Measurements from ENCODE around the gene EYA2. TPM values are rescaled to one million over a fixed set of nuclear protein-coding genes. Genes with fewer than 3 reads are reported as not detected.

EYA2 gene
- total and polyA plus RNA-seq, 2 donors (not counting 1 experiment from before 2014, with no cell fraction given) = 1.1 to 2.8 TPM

DNA sequence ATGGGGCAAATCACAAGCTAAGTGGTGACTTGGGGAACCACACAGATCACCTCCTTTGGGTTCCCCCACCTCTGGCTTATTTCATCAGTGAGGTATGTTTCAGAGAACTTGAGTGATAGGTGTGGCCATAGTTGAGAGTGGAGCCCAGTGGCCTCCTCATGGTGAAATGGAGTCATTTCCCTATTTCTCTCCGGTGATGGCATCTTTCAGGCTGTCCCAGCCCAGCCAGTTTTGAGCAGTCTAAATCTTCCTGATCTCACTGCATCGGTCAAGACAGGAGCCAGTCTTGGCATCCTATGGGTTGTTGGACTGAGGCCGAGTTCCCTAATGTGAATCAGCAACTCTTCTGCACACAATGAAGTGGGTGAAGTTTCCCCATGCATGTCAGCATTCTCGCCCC, 132.4 kb downstream of the EYA2 start:
- peaks cover 19% of the 10 kb centered on the region for H3K27me3 Mint-ChIP-seq
- H3K4me3 Mint-ChIP-seq = no peak overlapping the region
- Histone ChIP-seq H3K4me2 (replicated peaks; ENCODE audit: low read depth, low read length, poor library complexity, severe bottlenecking) (no peak overlapping the region), H3K79me2 (ENCODE audit: control insufficient read depth, insufficient read depth, low read length) (no peaks in the 10 kb centered on the region), H3K9ac (ENCODE audit: low read length) (no peak overlapping the region), H3K4me3 (ENCODE audit: control extremely low read depth in 1 of 5, extremely low read depth in 1 of 5, insufficient read depth in 1 of 5, low read depth in 2 of 5, low read length in 4 of 5) (no peak overlapping the region), H3K27ac (ENCODE audit: low read length in 2 of 2) (no peak overlapping the region), H3K36me3 (replicated peaks in 1 of 2; ENCODE audit: control extremely low read depth in 1 of 2, control insufficient read depth in 1 of 2, extremely low read depth in 1 of 2, insufficient read depth in 2 of 2, low read length in 1 of 2) (no peaks in the 10 kb centered on the region), H4K20me1 (ENCODE audit: control insufficient read depth, insufficient read depth, low read length, poor library complexity, severe bottlenecking) (no peaks in the 10 kb centered on the region), H3K4me1 (ENCODE audit: control insufficient read depth in 2 of 2, insufficient read depth in 2 of 2, low read length in 2 of 2) (peaks cover 0 to 4% of the 10 kb centered on the region in 2 donors), H2AFZ (ENCODE audit: insufficient read depth, low read depth, low read length, poor library complexity, severe bottlenecking) (no peak overlapping the region), H3K9me3 (ENCODE audit: control extremely low read depth in 1 of 3, control insufficient read depth in 2 of 3, insufficient read depth in 1 of 3, low read length in 2 of 3) (peaks cover 0 to 5% (median 0%) of the 10 kb centered on the region in 3 donors), H3K27me3 (replicated peaks in 1 of 4; ENCODE audit: control extremely low read depth in 1 of 4, control insufficient read depth in 3 of 4, insufficient read depth in 4 of 4, low read length in 3 of 4) (peaks cover 0 to 3% (median 0%) of the 10 kb centered on the region in 4 experiments)
- POLR2A ChIA-PET = no interaction called here
- H3K9me3 Mint-ChIP-seq (ENCODE audit: insufficient read depth) = no peaks in the 10 kb centered on the region
- no peak for ATAC-seq (ENCODE audit: low read depth)
- H3K4me1 Mint-ChIP-seq = peaks cover 2% of the 10 kb centered on the region
- WGBS (ENCODE audit: insufficient coverage) = 77% methylated on average over 2 of the region's 4 CpGs
- no peak for DNase-seq
- TF ChIP-seq, protein P1, sequence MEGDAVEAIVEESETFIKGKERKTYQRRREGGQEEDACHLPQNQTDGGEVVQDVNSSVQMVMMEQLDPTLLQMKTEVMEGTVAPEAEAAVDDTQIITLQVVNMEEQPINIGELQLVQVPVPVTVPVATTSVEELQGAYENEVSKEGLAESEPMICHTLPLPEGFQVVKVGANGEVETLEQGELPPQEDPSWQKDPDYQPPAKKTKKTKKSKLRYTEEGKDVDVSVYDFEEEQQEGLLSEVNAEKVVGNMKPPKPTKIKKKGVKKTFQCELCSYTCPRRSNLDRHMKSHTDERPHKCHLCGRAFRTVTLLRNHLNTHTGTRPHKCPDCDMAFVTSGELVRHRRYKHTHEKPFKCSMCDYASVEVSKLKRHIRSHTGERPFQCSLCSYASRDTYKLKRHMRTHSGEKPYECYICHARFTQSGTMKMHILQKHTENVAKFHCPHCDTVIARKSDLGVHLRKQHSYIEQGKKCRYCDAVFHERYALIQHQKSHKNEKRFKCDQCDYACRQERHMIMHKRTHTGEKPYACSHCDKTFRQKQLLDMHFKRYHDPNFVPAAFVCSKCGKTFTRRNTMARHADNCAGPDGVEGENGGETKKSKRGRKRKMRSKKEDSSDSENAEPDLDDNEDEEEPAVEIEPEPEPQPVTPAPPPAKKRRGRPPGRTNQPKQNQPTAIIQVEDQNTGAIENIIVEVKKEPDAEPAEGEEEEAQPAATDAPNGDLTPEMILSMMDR (IDR thresholded peaks at IDR 0.05) = no peak
- no peak for TF ChIP-seq EZH2 (IDR thresholded peaks at IDR 0.05; ENCODE audit: borderline replicate concordance, insufficient read depth, low read depth, low read length, poor library complexity, severe bottlenecking)
- CTCF ChIA-PET = no interaction called here
- no peak overlapping the region for H3K27ac Mint-ChIP-seq
- intact Hi-C loops (cut with micrococcal nuclease) = no loop called here

DNA sequence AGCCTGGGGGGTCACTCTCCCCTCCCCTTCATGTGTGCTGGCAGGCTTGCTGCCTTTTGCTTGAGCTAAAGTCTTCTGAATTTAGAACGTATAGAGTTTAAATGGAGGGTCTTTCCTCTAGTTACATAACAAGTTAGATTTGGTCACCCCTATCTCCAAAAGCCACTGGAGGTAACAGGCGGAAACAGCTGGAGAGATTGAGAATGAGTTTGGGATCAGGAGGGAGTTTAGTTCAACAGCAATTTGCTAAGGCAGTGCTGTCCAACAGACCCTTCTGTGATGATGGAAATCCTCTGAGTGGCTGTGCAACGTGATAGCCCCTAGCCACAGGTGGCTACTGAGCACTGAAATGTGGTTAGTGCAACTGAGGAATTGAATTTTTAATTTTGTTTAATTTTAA, 132.8 kb downstream of the EYA2 start:
- Histone ChIP-seq H3K4me1 (ENCODE audit: control insufficient read depth in 2 of 2, insufficient read depth in 2 of 2, low read length in 2 of 2) (peaks cover 0 to 4% of the 10 kb centered on the region in 2 donors), H3K4me2 (replicated peaks; ENCODE audit: low read depth, low read length, poor library complexity, severe bottlenecking) (no peak overlapping the region), H3K27ac (ENCODE audit: low read length in 2 of 2) (no peak overlapping the region), H3K36me3 (replicated peaks in 1 of 2; ENCODE audit: control extremely low read depth in 1 of 2, control insufficient read depth in 1 of 2, extremely low read depth in 1 of 2, insufficient read depth in 2 of 2, low read length in 1 of 2) (no peaks in the 10 kb centered on the region), H3K9me3 (ENCODE audit: control extremely low read depth in 1 of 3, control insufficient read depth in 2 of 3, insufficient read depth in 1 of 3, low read length in 2 of 3) (peaks cover 0 to 5% (median 0%) of the 10 kb centered on the region in 3 donors), H3K79me2 (ENCODE audit: control insufficient read depth, insufficient read depth, low read length) (no peaks in the 10 kb centered on the region), H2AFZ (ENCODE audit: insufficient read depth, low read depth, low read length, poor library complexity, severe bottlenecking) (no peak overlapping the region), H4K20me1 (ENCODE audit: control insufficient read depth, insufficient read depth, low read length, poor library complexity, severe bottlenecking) (no peaks in the 10 kb centered on the region), H3K4me3 (ENCODE audit: control extremely low read depth in 1 of 5, extremely low read depth in 1 of 5, insufficient read depth in 1 of 5, low read depth in 2 of 5, low read length in 4 of 5) (no peak overlapping the region), H3K27me3 (replicated peaks in 1 of 4; ENCODE audit: control extremely low read depth in 1 of 4, control insufficient read depth in 3 of 4, insufficient read depth in 4 of 4, low read length in 3 of 4) (peaks cover 0 to 3% (median 0%) of the 10 kb centered on the region in 4 experiments), H3K9ac (ENCODE audit: low read length) (no peak overlapping the region)
- POLR2A ChIA-PET = no interaction called here
- WGBS (ENCODE audit: insufficient coverage) = 80% methylated on average over 1 of the region's 3 CpGs
- no peak for ATAC-seq (ENCODE audit: low read depth)
- intact Hi-C loops (cut with micrococcal nuclease) = no loop called here
- Mint-ChIP-seq H3K9me3 (ENCODE audit: insufficient read depth) (no peaks in the 10 kb centered on the region), H3K4me1 (peaks cover 2% of the 10 kb centered on the region), H3K27me3 (peaks cover 18% of the 10 kb centered on the region), H3K4me3 (no peak overlapping the region), H3K27ac (no peak overlapping the region)
- no peak for DNase-seq
- CTCF ChIA-PET = no interaction called here
- TF ChIP-seq, protein P1 (IDR thresholded peaks at IDR 0.05) = no peak
- TF ChIP-seq EZH2 (IDR thresholded peaks at IDR 0.05; ENCODE audit: borderline replicate concordance, insufficient read depth, low read depth, low read length, poor library complexity, severe bottlenecking) = no peak

All from B cell (primary cell).